ENCODE data around the gene MICU1. TPM values are rescaled to one million over a fixed set of nuclear protein-coding genes. Genes with fewer than 3 reads are reported as not detected.
"Not testable (repeated sequence)": the region's sequence is repeated elsewhere in the genome, so short reads cannot be mapped to it uniquely, and the experiment has no call there.

The MICU1 gene
- total RNA-seq, 2 donors from 2014 or later = 42.8 to 49.6 TPM

GRCh38 chr10:72595436-72595835, 30.4 kb downstream of the MICU1 start:
- Mint-ChIP-seq H3K27ac (no peak overlapping the region), H3K36me3 (peaks cover 0 to 15% of the 10 kb centered on the region in 2 donors), H3K9me3 (peaks cover 0 to 4% of the 10 kb centered on the region in 2 donors)
- no peak for ATAC-seq
- DNase-seq (ENCODE audit: low spot score in 2 of 2) = no peak

GRCh38 chr10:72593963-72594362, 31.9 kb downstream of the MICU1 start:
- ATAC-seq (no peak), DNase-seq (ENCODE audit: low spot score in 2 of 2) (no peak)
- H3K27ac Mint-ChIP-seq = no peak overlapping the region
- H3K9me3 Mint-ChIP-seq = peaks cover 0 to 4% of the 10 kb centered on the region in 2 donors
- H3K36me3 Mint-ChIP-seq = peaks cover 0 to 15% of the 10 kb centered on the region in 2 donors

- ATAC-seq (no peak), DNase-seq (ENCODE audit: low spot score in 2 of 2) (no peak)
- H3K9me3 Mint-ChIP-seq = peaks cover 0 to 4% of the 10 kb centered on the region in 2 donors
- peaks cover 4 to 11% of the 10 kb centered on the region in 2 donors for H3K36me3 Mint-ChIP-seq
- H3K27ac Mint-ChIP-seq = peak overlapping the region in 1 of 2 donors; percentile 50
Measured at GRCh38 chr10:72588266-72588665, 37.6 kb downstream of the MICU1 start.

GRCh38 chr10:72587568-72587967, 38.3 kb downstream of the MICU1 start:
- no peak for DNase-seq (ENCODE audit: low spot score in 2 of 2)
- Mint-ChIP-seq H3K9me3 (peaks cover 0 to 4% of the 10 kb centered on the region in 2 donors), H3K36me3 (peaks cover 4 to 5% of the 10 kb centered on the region in 2 donors), H3K27ac (no peak overlapping the region)
- ATAC-seq = no peak

GRCh38 chr10:72574636-72575035, 51.2 kb downstream of the MICU1 start:
- Mint-ChIP-seq H3K9me3 (peaks cover 0 to 5% of the 10 kb centered on the region in 2 donors), H3K27ac (peak overlapping the region in 1 of 2 donors; percentile 86), H3K36me3 (no peaks in the 10 kb centered on the region)
- DNase-seq (ENCODE audit: low spot score in 2 of 2) (no peak), ATAC-seq (no peak)

GRCh38 chr10:72573079-72573478, 52.8 kb downstream of the MICU1 start:
- Mint-ChIP-seq H3K27ac (no peak overlapping the region), H3K36me3 (no peaks in the 10 kb centered on the region), H3K9me3 (peaks cover 0 to 5% of the 10 kb centered on the region in 2 donors)
- no peak for DNase-seq (ENCODE audit: low spot score in 2 of 2)
- ATAC-seq = no peak

- peaks cover 0 to 5% of the 10 kb centered on the region in 2 donors for H3K9me3 Mint-ChIP-seq
- H3K27ac Mint-ChIP-seq = no peak overlapping the region
- H3K36me3 Mint-ChIP-seq = peaks cover 0 to 13% of the 10 kb centered on the region in 2 donors
- DNase-seq (ENCODE audit: low spot score in 2 of 2) (no peak), ATAC-seq (no peak)
Measured at GRCh38 chr10:72567889-72568640, 57.8 kb downstream of the MICU1 start.

GRCh38 chr10:72567421-72567820, 58.5 kb downstream of the MICU1 start:
- ATAC-seq (no peak), DNase-seq (ENCODE audit: low spot score in 2 of 2) (no peak)
- Mint-ChIP-seq H3K27ac (no peak overlapping the region), H3K9me3 (peaks cover 0 to 5% of the 10 kb centered on the region in 2 donors), H3K36me3 (peaks cover 0 to 13% of the 10 kb centered on the region in 2 donors)

GRCh38 chr10:72564596-72564995, 61.3 kb downstream of the MICU1 start:
- DNase-seq (ENCODE audit: low spot score in 2 of 2) (peak in 1 of 2 donors; percentile 35), ATAC-seq (peak; percentile 72 to 88)
- Mint-ChIP-seq H3K9me3 (peaks cover 0 to 5% of the 10 kb centered on the region in 2 donors), H3K27ac (peak overlapping the region; percentile 81 to 93), H3K36me3 (peaks cover 16 to 35% of the 10 kb centered on the region in 2 donors)

GRCh38 chr10:72563327-72563932, 62.4 kb downstream of the MICU1 start:
- DNase-seq (ENCODE audit: low spot score in 2 of 2) (peak in 1 of 2 donors; percentile 27), ATAC-seq (peak; percentile 75 to 87)
- peaks cover 20 to 36% of the 10 kb centered on the region in 2 donors for H3K36me3 Mint-ChIP-seq
- H3K9me3 Mint-ChIP-seq = peaks cover 0 to 5% of the 10 kb centered on the region in 2 donors
- H3K27ac Mint-ChIP-seq = peak overlapping the region; percentile 81 to 96

GRCh38 chr10:72561745-72562166, 64.1 kb downstream of the MICU1 start:
- Mint-ChIP-seq H3K36me3 (peaks cover 20 to 42% of the 10 kb centered on the region in 2 donors), H3K9me3 (peaks cover 0 to 5% of the 10 kb centered on the region in 2 donors), H3K27ac (no peak overlapping the region)
- ATAC-seq = no peak
- no peak for DNase-seq (ENCODE audit: low spot score in 2 of 2)

GRCh38 chr10:72557362-72557761, 68.5 kb downstream of the MICU1 start:
- DNase-seq (ENCODE audit: low spot score in 2 of 2) = no peak
- no peak for ATAC-seq
- no peaks in the 10 kb centered on the region for H3K9me3 Mint-ChIP-seq
- H3K36me3 Mint-ChIP-seq = peaks cover 20 to 29% of the 10 kb centered on the region in 2 donors
- H3K27ac Mint-ChIP-seq = no peak overlapping the region

GRCh38 chr10:72552857-72553256, 73.0 kb downstream of the MICU1 start:
- Mint-ChIP-seq H3K36me3 (peaks cover 6 to 8% of the 10 kb centered on the region in 2 donors), H3K9me3 (no peaks in the 10 kb centered on the region), H3K27ac (no peak overlapping the region)
- ATAC-seq (no peak), DNase-seq (ENCODE audit: low spot score in 2 of 2) (no peak)

- no peak overlapping the region for H3K27ac Mint-ChIP-seq
- H3K36me3 Mint-ChIP-seq = peaks cover 7 to 9% of the 10 kb centered on the region in 2 donors
- DNase-seq (ENCODE audit: low spot score in 2 of 2) (no peak), ATAC-seq (no peak)
- no peaks in the 10 kb centered on the region for H3K9me3 Mint-ChIP-seq
Measured at GRCh38 chr10:72550239-72550638, 75.6 kb downstream of the MICU1 start.

GRCh38 chr10:72545546-72545945, 80.3 kb downstream of the MICU1 start:
- Mint-ChIP-seq H3K27ac (no peak overlapping the region), H3K36me3 (peaks cover 39 to 44% of the 10 kb centered on the region in 2 donors), H3K9me3 (peaks cover 0 to 9% of the 10 kb centered on the region in 2 donors)
- no peak for DNase-seq (ENCODE audit: low spot score in 2 of 2)
- ATAC-seq = no peak

- H3K36me3 Mint-ChIP-seq = peaks cover 34 to 38% of the 10 kb centered on the region in 2 donors
- ATAC-seq; H3K27ac Mint-ChIP-seq; H3K9me3 Mint-ChIP-seq; DNase-seq (ENCODE audit: low spot score in 2 of 2): not testable (repeated sequence)
Measured at GRCh38 chr10:72543855-72544254, 82.0 kb downstream of the MICU1 start.

- ATAC-seq (no peak), DNase-seq (ENCODE audit: low spot score in 2 of 2) (no peak)
- Mint-ChIP-seq H3K27ac (no peak overlapping the region), H3K9me3 (peaks cover 0 to 9% of the 10 kb centered on the region in 2 donors), H3K36me3 (peaks cover 30 to 38% of the 10 kb centered on the region in 2 donors)
Measured at GRCh38 chr10:72542396-72542815, 83.5 kb downstream of the MICU1 start.
